GM12878 (cell line): ENCODE data around the gene LCE2A. TPM values are rescaled to one million over a fixed set of nuclear protein-coding genes. Genes with fewer than 3 reads are reported as not detected.

ENCODE experiments used
- ATAC-seq: fragments of 200-7000 bp; cut with Tn5 transposase; 3 replicates; pipeline ENCODE4 v1.9.1; 2020; ENCODE audit warnings: mild to moderate bottlenecking, moderate library complexity
- BruUV-seq: library from RNA; stranded (reverse); fragments of 400-500 nt; replicated peaks from 2 replicates; lab custom pipeline; 2021; lab: Mats Ljungman, UMichigan
- CTCF ChIA-PET: fragments of 300-600 bp; sonication (Branson Sonifier 250); formaldehyde crosslinking; extraction: SDS; loops from one replicate; lab custom pipeline; 2021; ENCODE audit warnings: inconsistent platforms; lab: Yijun Ruan, JAX
- POLR2A ChIA-PET: fragments of 350-600 bp; formaldehyde crosslinking; extraction: SDS; loops from one replicate; lab custom pipeline; 2021; ENCODE audit warnings: inconsistent platforms; lab: Charles Lee
- RAD21 ChIA-PET: fragments of 300-600 bp; sonication (Branson Sonifier 250); formaldehyde crosslinking; loops from one replicate; lab custom pipeline; 2023; ENCODE audit warnings: antibody characterized with exemption; ENCODE audit not compliant: unreplicated experiment; lab: Charles Lee
- SMC1A ChIA-PET: fragments of 300-600 bp; sonication (Branson Sonifier 250); formaldehyde crosslinking; loops from one replicate; lab custom pipeline; 2023; ENCODE audit not compliant: unreplicated experiment, uncharacterized antibody; lab: Charles Lee
- DNase-seq: peaks from one replicate; pipeline ENCODE4 v3.0.0-alpha.2; 2011; ENCODE audit warnings: low read depth, low spot score
- FAIRE-seq: peaks from 3 replicates; lab custom pipeline; 2011; peaks lifted over from hg19 to GRCh38; lab: Jason Lieb, UNC
- H2AFZ ChIP-seq: 2 replicates; pipeline ENCODE4 v1.6.0; 2011; ENCODE audit warnings: low read depth, low read length, control low read depth; ENCODE audit not compliant: control insufficient read depth
- H3K27ac ChIP-seq: 2 replicates; pipeline ENCODE4 v1.5.1; 2011; ENCODE audit warnings: control low read depth; ENCODE audit not compliant: control insufficient read depth, insufficient read depth
- H3K27me3 ChIP-seq, 2 experiments: replicated peaks in 1 of 2; 2 replicates each; pipeline versions ENCODE4 v1.6.0 to v1.6.1; 2011; ENCODE audit warnings: low read length in 1 of 2; ENCODE audit not compliant: control insufficient read depth in 2 of 2, insufficient read depth in 2 of 2
- H3K36me3 ChIP-seq, 2 experiments: 2 replicates each; pipeline ENCODE4 v1.5.1; 2011; ENCODE audit warnings: low read length in 1 of 2; ENCODE audit not compliant: control insufficient read depth in 2 of 2, insufficient read depth in 2 of 2
- H3K4me1 ChIP-seq: 2 replicates; pipeline ENCODE4 v1.6.1; 2011; ENCODE audit warnings: mild to moderate bottlenecking, low read length, moderate library complexity, mixed read lengths; ENCODE audit not compliant: control insufficient read depth, insufficient read depth
- H3K4me2 ChIP-seq: 2 replicates; pipeline ENCODE4 v1.6.0; 2011; ENCODE audit warnings: control low read depth; ENCODE audit not compliant: control insufficient read depth, insufficient read depth
- H3K4me3 ChIP-seq: fragments of 200-600 bp; sonication (generic); 2 replicates; pipeline ENCODE4 v1.5.1; 2016
- H3K79me2 ChIP-seq: 2 replicates; pipeline ENCODE4 v1.6.0; 2011; ENCODE audit warnings: low read length; ENCODE audit not compliant: control insufficient read depth, insufficient read depth
- H3K9ac ChIP-seq: 2 replicates; pipeline ENCODE4 v1.8.0; 2011; ENCODE audit warnings: low read length, control low read depth, mixed read lengths; ENCODE audit not compliant: control insufficient read depth, insufficient read depth
- H3K9me3 ChIP-seq: replicated peaks from 3 replicates; pipeline ENCODE4 v1.5.1; 2011; ENCODE audit warnings: mild to moderate bottlenecking, low read length; ENCODE audit not compliant: control insufficient read depth, insufficient read depth
- H4K20me1 ChIP-seq: 2 replicates; pipeline ENCODE4 v1.6.0; 2011; ENCODE audit not compliant: control insufficient read depth, insufficient read depth
- ATF7 ChIP-seq: fragments of 450-650 bp; IDR thresholded peaks from 2 replicates; pipeline ENCODE4 v1.6.1; 2016; ENCODE audit warnings: low read depth, mild to moderate bottlenecking
- EGR1 ChIP-seq, 2 experiments: IDR thresholded peaks; 1 replicate in 1 of 2; 2 replicates in 1 of 2; pipeline ENCODE4 v1.6.1; 2011 to 2012; ENCODE audit warnings: low read depth in 2 of 2, low read length in 2 of 2, borderline replicate concordance in 1 of 2, mild to moderate bottlenecking in 1 of 2, moderate library complexity in 1 of 2
- ETV6 ChIP-seq, 2 experiments: fragments of 450-650 bp in 1 of 2; IDR thresholded peaks in 1 of 2; conservative IDR thresholded peaks in 1 of 2; 2 replicates each; pipeline ENCODE4 v1.6.1; 2014; ENCODE audit warnings: antibody characterized with exemption in 1 of 2, borderline replicate concordance in 1 of 2, low read depth in 1 of 2, mild to moderate bottlenecking in 1 of 2, moderate library complexity in 1 of 2
- FOS ChIP-seq: IDR thresholded peaks from 3 replicates; pipeline ENCODE4 v1.6.1; 2011; ENCODE audit warnings: borderline replicate concordance; ENCODE audit not compliant: insufficient read length; ENCODE audit errors: extremely low read depth
- HDAC2 ChIP-seq: fragments of 200-600 bp; sonication (generic); IDR thresholded peaks from 2 replicates; pipeline ENCODE4 v1.6.1; 2017
- HSF1 ChIP-seq: fragments of 150-350 bp; IDR thresholded peaks from 2 replicates; pipeline ENCODE4 v1.6.1; 2014; ENCODE audit warnings: mild to moderate bottlenecking, low read depth, low read length
- KDM1A ChIP-seq: fragments of 200-600 bp; sonication (generic); IDR thresholded peaks from 2 replicates; pipeline ENCODE4 v1.6.1; 2016; ENCODE audit warnings: borderline replicate concordance
- KLF5 ChIP-seq: fragments of 450-650 bp; IDR thresholded peaks from 2 replicates; pipeline ENCODE4 v1.6.1; 2014; ENCODE audit warnings: mild to moderate bottlenecking; ENCODE audit not compliant: partially characterized antibody
- NFYA ChIP-seq: IDR thresholded peaks from 2 replicates; pipeline ENCODE4 v1.6.1; 2011; ENCODE audit warnings: low read depth, mild to moderate bottlenecking, low read length, improper control_type of control experiment, borderline replicate concordance
- NKRF ChIP-seq: fragments of 450-650 bp; conservative IDR thresholded peaks from 2 replicates; pipeline ENCODE4 v1.6.1; 2017; ENCODE audit warnings: mild to moderate bottlenecking, moderate library complexity
- POLR2AphosphoS2 ChIP-seq: IDR thresholded peaks from 2 replicates; pipeline ENCODE4 v1.6.1; 2011; ENCODE audit warnings: low read depth, mild to moderate bottlenecking, low read length, improper control_type of control experiment, moderate library complexity
- POLR2AphosphoS5 ChIP-seq: IDR thresholded peaks from 2 replicates; pipeline ENCODE4 v1.6.1; 2011; ENCODE audit warnings: mild to moderate bottlenecking, low read length, inconsistent platforms
- RELA ChIP-seq: fragments of 450-650 bp; IDR thresholded peaks from 2 replicates; pipeline ENCODE4 v1.8.0; 2014; ENCODE audit warnings: borderline replicate concordance; ENCODE audit not compliant: partially characterized antibody
- RUNX3 ChIP-seq: IDR thresholded peaks from 2 replicates; pipeline ENCODE4 v1.6.1; 2012; ENCODE audit warnings: low read length, inconsistent platforms
- SMC3 ChIP-seq: IDR thresholded peaks from 2 replicates; pipeline ENCODE4 v1.6.1; 2011; ENCODE audit warnings: low read length, improper control_type of control experiment, borderline replicate concordance
- SP1 ChIP-seq: IDR thresholded peaks from one replicate; pipeline ENCODE4 v1.6.1; 2011; ENCODE audit warnings: low read depth, low read length
- SREBF2 ChIP-seq: IDR thresholded peaks from 2 replicates; pipeline ENCODE4 v1.6.1; 2012; ENCODE audit warnings: mild to moderate bottlenecking, low read length
- SUZ12 ChIP-seq: fragments of 200-600 bp; sonication (generic); IDR thresholded peaks from one replicate; pipeline ENCODE4 v1.6.1; 2018; ENCODE audit warnings: antibody characterized with exemption, mild to moderate bottlenecking; ENCODE audit not compliant: unreplicated experiment
- USF2 ChIP-seq: IDR thresholded peaks from 2 replicates; pipeline ENCODE4 v1.6.1; 2011; ENCODE audit warnings: low read depth, low read length, improper control_type of control experiment, borderline replicate concordance
- WGBS: methylation state at CpG from one replicate; pipeline ENCODE4 v1.1.6; 2016; ENCODE audit warnings: low lambda C conversion rate; ENCODE audit not compliant: insufficient replicate concordance, insufficient coverage; ENCODE audit errors: missing lambda C conversion rate; 5-methylcytosine and 5-hydroxymethylcytosine counted together
- in situ Hi-C: fragments of 300-500 bp; cut with MboI; formaldehyde crosslinking; loops from 9 replicates; pipeline ENCODE4 v1.14.3; 2018; ENCODE audit warnings: mixed read lengths
- intact Hi-C: fragments of 100-400 bp; cut with micrococcal nuclease; formaldehyde crosslinking; loops from one replicate; pipeline ENCODE4 v1.14.2; 2022; ENCODE audit not compliant: unreplicated experiment
- polyA plus RNA-seq, 11 experiments: library from polyadenylated mRNA; depleted of rRNA in 4 of 11; unstranded in 6 of 11; stranded (reverse) in 5 of 11; fragments of >200 nt; fragmentation: Nextera tagmentation in 4 of 11; fragmentation: Illumina TruSeq in 1 of 11; extraction: Ambion mirVana in 4 of 11; extraction: Trizol in 1 of 11; gene quantifications; 1 replicate in 1 of 11; 2 replicates in 10 of 11; pipeline versions ENCODE4 v1.2.1 to v1.2.3, GENCODE V29; 2011 to 2016; ENCODE audit warnings: inconsistent platforms in 2 of 11, missing spikeins in 2 of 11, low read depth in 1 of 11
- total RNA-seq, 4 experiments: library from RNA; depleted of rRNA in 3 of 4; stranded (reverse); fragments of >200 nt in 3 of 4; fragmentation: Illumina TruSeq in 1 of 4; extraction: Trizol in 1 of 4; gene quantifications; 2 replicates each; pipeline versions ENCODE4 v1.2.1 to v1.2.3, GENCODE V29; 2013 to 2021

The LCE2A gene
- total and polyA plus RNA-seq, 10 of the 15 experiments (the other 5 are each of a cell fraction or from before 2014, with no cell fraction given) = not detected

- TF ChIP-seq ETV6 (conservative IDR thresholded peaks at IDR 0.05 in 1 of 2, IDR thresholded peaks at IDR 0.05 in 1 of 2; ENCODE audit: borderline replicate concordance in 1 of 2, low read depth in 1 of 2) = no peak
- TF ChIP-seq EGR1 (IDR thresholded peaks at IDR 0.05; ENCODE audit: borderline replicate concordance in 1 of 2, low read depth in 2 of 2, low read length in 2 of 2) = no peak
These were observed 39.5 kb upstream of the LCE2A start (continued) for GRCh38 chr1:152658649-152659048.

GRCh38 chr1:152663098-152663497 is 35.0 kb upstream of the LCE2A start, which contains the start of gene LCE2D:
Gene LCE2D (plus strand): TSS chr1:152663380. CDS start chr1:152664106, 726 bp downstream.
- Histone ChIP-seq H3K4me1 (no peaks in the 10 kb centered on the region), H3K27ac (no peak within 1 kb of the TSS), H2AFZ (no peak within 1 kb of the TSS), H3K27me3 (peaks cover 0 to 2% of the 10 kb centered on the region in 2 experiments; a peak in 2 of 4 replicates), H3K9ac (no peak within 1 kb of the TSS), H3K4me2 (no peak within 1 kb of the TSS), H3K4me3 (no peak within 1 kb of the TSS), H3K9me3 (no peaks in the 10 kb centered on the region), H3K79me2 (no peaks in the 10 kb centered on the region), H4K20me1 (no peaks in the 10 kb centered on the region), H3K36me3 (no peaks in the 10 kb centered on the region)
- ChIA-PET SMC1A (no interaction called here), POLR2A (no interaction called here), CTCF (interaction anchor here (0.7 kb wide), 1 partner anchor 10 kb away, joined by 3 read pairs; no protein-coding TSS in a partner anchor), RAD21 (no interaction called here)
- FAIRE-seq (no peak), DNase-seq (no peak), ATAC-seq (no peak)
- intact Hi-C loops (no loop called here), in situ Hi-C loops (no loop called here)
- WGBS = 2% methylated on average over 3 of the region's 3 CpGs
- BruUV-seq = no TSS peak
- TF ChIP-seq RELA (no peak), KLF5 (no peak), SREBF2 (no peak), SUZ12 (no peak), NFYA (no peak), NKRF (no peak), SP1 (no peak), FOS (no peak), POLR2AphosphoS5 (no peak), KDM1A (no peak), HSF1 (no peak), RUNX3 (no peak), POLR2AphosphoS2 (no peak), HDAC2 (no peak), USF2 (no peak), SMC3 (no peak), ATF7 (no peak)
